WI38 (cell line): ENCODE results near the gene GMDS.
A peak's percentile ranks its signal among the peaks of the same experiment; 100 is the strongest.

ENCODE experiments used
- H3K4me3 ChIP-seq: 2 replicates; pipeline ENCODE4 v1.5.1; 2011; ENCODE audit warnings: low read depth, mild to moderate bottlenecking, control low read depth, low read length
- TF ChIP-seq, protein P1 (sequence below): IDR thresholded peaks from 2 replicates; pipeline ENCODE4 v1.5.1; 2012; ENCODE audit warnings: low read depth, mild to moderate bottlenecking, control low read depth, low read length

GMDS gene

DNA sequence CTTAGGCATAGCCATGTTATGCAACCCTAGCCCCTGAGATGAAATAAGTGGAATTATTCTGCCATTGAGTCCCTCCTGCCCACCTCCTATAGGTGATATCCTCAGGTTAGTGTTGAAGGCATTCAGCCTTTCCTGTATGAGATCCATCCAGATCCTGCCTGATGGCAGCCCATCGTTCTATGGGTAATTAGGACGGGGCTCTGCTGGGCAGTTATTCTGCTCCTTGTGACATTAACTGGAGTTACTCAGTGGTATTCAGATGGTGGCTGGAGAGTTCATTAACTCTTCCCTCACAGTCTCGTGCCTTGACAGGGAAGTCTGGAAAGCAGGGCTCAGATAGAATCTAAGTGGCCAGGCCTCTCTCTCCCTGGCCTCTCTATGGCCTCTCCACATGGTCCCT, 9.3 kb upstream of the GMDS start:
- TF ChIP-seq, protein P1, sequence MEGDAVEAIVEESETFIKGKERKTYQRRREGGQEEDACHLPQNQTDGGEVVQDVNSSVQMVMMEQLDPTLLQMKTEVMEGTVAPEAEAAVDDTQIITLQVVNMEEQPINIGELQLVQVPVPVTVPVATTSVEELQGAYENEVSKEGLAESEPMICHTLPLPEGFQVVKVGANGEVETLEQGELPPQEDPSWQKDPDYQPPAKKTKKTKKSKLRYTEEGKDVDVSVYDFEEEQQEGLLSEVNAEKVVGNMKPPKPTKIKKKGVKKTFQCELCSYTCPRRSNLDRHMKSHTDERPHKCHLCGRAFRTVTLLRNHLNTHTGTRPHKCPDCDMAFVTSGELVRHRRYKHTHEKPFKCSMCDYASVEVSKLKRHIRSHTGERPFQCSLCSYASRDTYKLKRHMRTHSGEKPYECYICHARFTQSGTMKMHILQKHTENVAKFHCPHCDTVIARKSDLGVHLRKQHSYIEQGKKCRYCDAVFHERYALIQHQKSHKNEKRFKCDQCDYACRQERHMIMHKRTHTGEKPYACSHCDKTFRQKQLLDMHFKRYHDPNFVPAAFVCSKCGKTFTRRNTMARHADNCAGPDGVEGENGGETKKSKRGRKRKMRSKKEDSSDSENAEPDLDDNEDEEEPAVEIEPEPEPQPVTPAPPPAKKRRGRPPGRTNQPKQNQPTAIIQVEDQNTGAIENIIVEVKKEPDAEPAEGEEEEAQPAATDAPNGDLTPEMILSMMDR: no peak

DNA sequence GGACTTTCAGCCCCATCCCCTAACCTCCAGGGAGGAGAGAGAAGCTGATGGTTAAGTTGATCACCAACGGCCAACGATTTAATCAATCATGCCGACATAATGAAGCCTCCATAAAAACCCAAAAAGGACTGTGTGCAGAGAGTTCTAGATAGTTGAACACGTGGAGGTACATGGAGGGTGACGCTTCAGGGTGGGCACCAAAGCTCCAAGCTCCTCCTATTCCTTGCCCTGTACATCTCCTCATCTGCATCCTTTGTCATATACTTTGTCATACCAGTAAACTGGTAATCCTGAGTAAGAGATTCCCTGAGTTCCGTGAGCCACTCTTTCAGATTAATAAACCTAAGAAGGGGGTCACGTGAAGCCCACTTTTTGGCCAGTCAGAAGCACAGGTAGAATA, 3.7 kb upstream of the GMDS start:
- TF ChIP-seq, protein P1: no peak
- no peak overlapping the region for H3K4me3 ChIP-seq

More for the DNA sequence above, 9.3 kb upstream of the GMDS start:
- H3K4me3 ChIP-seq: no peak overlapping the region

DNA sequence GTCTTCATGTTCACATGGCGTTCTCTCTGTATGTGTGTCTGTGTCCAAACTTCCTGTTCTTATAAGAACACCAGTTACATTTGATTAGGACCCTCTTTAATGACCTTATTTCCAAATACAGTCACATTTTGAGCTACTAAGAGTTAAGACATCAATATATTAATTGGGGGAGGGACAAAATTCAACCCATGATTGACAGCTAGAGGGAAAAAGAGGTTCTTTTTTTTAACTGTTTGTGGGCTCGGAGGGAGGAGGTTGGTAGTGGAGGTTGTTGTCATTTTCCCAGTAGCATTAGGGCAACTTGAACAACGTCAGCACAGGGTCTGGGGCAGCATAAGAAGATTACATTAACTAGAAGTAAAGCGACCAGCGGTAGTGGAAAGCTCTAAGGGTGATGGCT, 2.3 kb upstream of the GMDS start:
- TF ChIP-seq, protein P1: no peak
- no peak overlapping the region for H3K4me3 ChIP-seq

DNA sequence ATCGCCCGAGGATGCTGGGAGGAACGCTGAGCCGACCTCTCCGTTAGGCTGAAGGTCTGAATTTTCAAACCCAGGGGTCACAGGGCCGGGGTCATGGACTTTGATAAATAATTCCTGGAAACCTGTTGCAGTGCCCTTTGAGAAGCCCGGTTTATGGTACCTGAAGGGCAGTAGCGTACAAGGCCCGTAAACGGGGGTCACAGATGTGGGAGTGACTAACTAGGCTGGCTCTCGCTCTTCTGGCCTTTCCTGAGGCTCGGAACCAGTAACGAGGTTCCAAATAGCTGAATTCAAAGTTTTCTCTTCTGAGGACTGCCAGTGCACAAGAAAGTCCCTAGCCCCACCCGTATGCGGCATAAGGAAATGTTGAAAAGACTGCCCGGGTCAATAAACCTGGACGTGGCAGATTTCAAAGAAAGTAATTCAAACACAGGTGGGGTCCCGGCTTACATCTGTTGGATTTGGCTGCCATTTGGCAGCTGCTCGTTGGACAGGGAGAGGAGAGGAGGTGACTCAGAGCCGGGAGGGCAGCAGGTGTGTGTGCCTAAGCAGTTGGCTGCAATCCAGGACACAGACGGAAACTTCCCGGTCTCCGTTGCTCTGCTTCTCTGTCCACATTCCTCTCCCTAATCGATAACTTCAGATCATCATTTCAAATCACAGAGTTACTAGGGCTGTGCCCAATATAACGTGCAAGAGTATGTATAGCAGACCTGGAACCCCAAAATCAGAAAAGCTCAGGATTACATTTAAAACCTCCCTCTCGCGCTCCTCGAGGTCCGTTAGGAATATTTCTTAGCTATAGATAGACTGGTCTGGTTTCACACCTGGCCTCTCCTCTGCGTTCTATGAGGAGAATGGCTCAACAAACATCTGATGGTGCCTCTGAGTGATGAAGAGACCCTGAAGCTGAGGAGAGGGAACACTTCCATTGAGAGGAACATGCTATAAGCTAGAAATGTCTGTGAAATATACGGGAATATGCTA, 765 bp upstream of the GMDS start:
- peak overlapping the region; percentile 87 for H3K4me3 ChIP-seq
- TF ChIP-seq, protein P1: no peak

DNA sequence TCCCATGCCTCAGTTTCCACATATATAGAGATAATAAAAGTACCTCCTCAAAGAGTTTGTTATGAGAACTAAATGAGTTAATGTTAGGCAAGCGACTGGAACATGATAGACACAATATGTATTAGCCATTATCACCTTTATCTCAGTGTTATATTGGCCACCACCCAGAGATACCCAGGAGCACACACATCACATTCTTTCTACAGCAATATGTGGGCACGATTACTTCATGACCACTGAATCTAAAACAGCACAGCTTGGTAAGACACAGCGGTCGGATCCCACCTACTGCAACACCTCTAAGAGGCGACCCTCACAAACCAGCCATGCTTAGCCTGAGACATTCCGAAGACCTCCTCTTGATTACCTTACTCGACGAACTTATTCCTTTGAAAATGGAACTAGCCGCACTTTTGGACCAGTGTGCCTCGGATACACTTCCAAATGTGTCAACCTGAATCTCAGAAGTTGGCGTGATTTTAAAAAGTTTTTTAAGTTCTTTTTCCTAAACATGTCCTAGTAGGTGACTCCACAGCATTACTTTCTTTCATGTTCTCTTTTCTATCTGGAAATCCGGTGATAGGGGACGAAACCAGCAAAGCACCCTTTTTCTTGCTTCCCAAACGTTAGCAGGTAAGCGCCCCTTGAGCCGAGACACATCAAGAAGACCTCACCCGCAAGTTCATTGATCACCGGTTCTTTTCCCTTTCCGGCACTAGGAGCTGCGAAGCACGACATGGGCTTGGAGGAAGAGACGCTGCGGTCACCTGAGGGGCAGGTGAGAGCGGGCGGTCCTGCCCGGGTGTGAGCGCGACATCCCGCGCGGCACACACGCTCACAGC, 923 bp downstream of the GMDS start:
- TF ChIP-seq, protein P1: no peak
- H3K4me3 ChIP-seq: peak overlapping the region; percentile 87

DNA sequence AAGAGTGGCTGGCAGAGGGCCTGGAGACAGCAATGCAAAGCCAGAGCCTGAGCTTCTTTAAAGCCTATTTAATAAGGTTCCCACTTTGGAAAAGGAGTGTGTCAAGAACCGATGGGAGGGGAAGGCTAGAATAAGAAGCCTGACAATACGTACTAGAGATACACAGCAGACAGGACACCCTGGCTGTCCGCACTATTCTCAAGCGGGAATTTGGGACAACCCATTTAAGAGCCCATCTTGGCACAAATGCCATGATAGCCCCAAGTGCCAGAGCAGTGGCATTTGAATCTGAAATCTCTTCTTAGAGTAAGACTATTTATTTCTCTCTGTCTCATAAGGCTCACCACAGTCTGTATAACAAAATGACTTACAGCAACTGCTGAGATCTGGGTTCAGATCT, 3.1 kb downstream of the GMDS start:
- no peak overlapping the region for H3K4me3 ChIP-seq
- TF ChIP-seq, protein P1: no peak
